HCT116 (cell line): Measurements from ENCODE around the gene LRRN3. TPM values are rescaled to one million over a fixed set of nuclear protein-coding genes. Genes with fewer than 3 reads are reported as not detected.

Experiments used
- ATAC-seq: fragments of 200-7000 bp; cut with Tn5 transposase; 2 replicates; pipeline ENCODE4 v1.9.1; 2020; ENCODE audit warnings: mild to moderate bottlenecking, moderate library complexity
- BruUV-seq: library from RNA; stranded (reverse); fragments of 400-500 nt; replicated peaks from 2 replicates; lab custom pipeline; 2021; lab: Mats Ljungman, UMichigan
- CTCF ChIA-PET: fragments of 300-600 bp; sonication (Branson Sonifier 250); formaldehyde crosslinking; loops from one replicate; lab custom pipeline; 2021; ENCODE audit warnings: antibody characterized with exemption; lab: Charles Lee
- POLR2A ChIA-PET: fragments of 300-600, 350-600 bp; sonication (Branson Sonifier 250); formaldehyde crosslinking; loops from one replicate; lab custom pipeline; 2021; ENCODE audit warnings: antibody characterized with exemption; lab: Charles Lee
- RAD21 ChIA-PET, 2 experiments: fragments of 300-600 bp; sonication (Branson Sonifier 250); formaldehyde crosslinking; loops; one replicate each; lab custom pipeline; 2023; ENCODE audit warnings: low total read pairs in 2 of 2; ENCODE audit not compliant: uncharacterized antibody in 2 of 2, unreplicated experiment in 2 of 2, low non-redundant PET in 1 of 2; lab: Charles Lee
- DNase-seq: peaks from one replicate; pipeline ENCODE4 v3.0.0-alpha.2; 2010; ENCODE audit warnings: low read depth, low spot score
- H2AFZ ChIP-seq: fragments of 200-600 bp; shearing (Covaris generic), sonication (generic); 2 replicates; pipeline ENCODE4 v1.6.1; 2017; ENCODE audit warnings: low read depth, mixed run types, mixed read lengths, antibody characterized with exemption, low read length; ENCODE audit not compliant: poor library complexity, severe bottlenecking
- H3K27ac ChIP-seq: 2 replicates; pipeline ENCODE4 v1.5.1; 2012; ENCODE audit warnings: low read depth, low read length
- H3K27me3 ChIP-seq: fragments of 200-600 bp; sonication (generic); 2 replicates; pipeline ENCODE4 v1.6.1; 2016; ENCODE audit warnings: mixed run types, low read length, mixed read lengths; ENCODE audit not compliant: insufficient read depth
- H3K36me3 ChIP-seq, 2 experiments: fragments of 200-500 bp in 1 of 2; fragments of 200-600 bp in 1 of 2; sonication (Bioruptor generic) in 1 of 2; sonication (generic) in 1 of 2; 2 replicates each; pipeline versions ENCODE4 v1.5.1 to v1.6.1; 2014 to 2016; ENCODE audit warnings: low read length in 2 of 2, inconsistent platforms in 1 of 2, mixed read lengths in 1 of 2, mixed run types in 1 of 2; ENCODE audit not compliant: insufficient read depth in 2 of 2, control insufficient read depth in 1 of 2
- H3K4me1 ChIP-seq, 2 experiments: fragments of 200-600 bp in 1 of 2; sonication (generic) in 1 of 2; 2 replicates each; pipeline versions ENCODE4 v1.5.1 to v1.6.1; 2012 to 2017; ENCODE audit warnings: low read length in 2 of 2, inconsistent platforms in 1 of 2, mild to moderate bottlenecking in 1 of 2, mixed read lengths in 1 of 2, mixed run types in 1 of 2, moderate library complexity in 1 of 2; ENCODE audit not compliant: insufficient read depth in 2 of 2, control insufficient read depth in 1 of 2
- H3K4me2 ChIP-seq: fragments of 200-600 bp; sonication (generic); 2 replicates; pipeline ENCODE4 v1.6.1; 2017; ENCODE audit warnings: mixed run types, low read length, mixed read lengths
- H3K4me3 ChIP-seq, 2 experiments: fragments of 200-600 bp in 1 of 2; sonication (generic) in 1 of 2; replicated peaks in 1 of 2; 2 replicates each; pipeline ENCODE4 v1.5.1; 2011 to 2016; ENCODE audit warnings: low read length in 2 of 2, control low read depth in 1 of 2, low read depth in 1 of 2, mild to moderate bottlenecking in 1 of 2, mixed read lengths in 1 of 2, mixed run types in 1 of 2
- H3K79me2 ChIP-seq: fragments of 200-600 bp; sonication (generic); 2 replicates; pipeline ENCODE4 v1.6.1; 2017; ENCODE audit warnings: mild to moderate bottlenecking, mixed run types, low read length, moderate library complexity, mixed read lengths; ENCODE audit not compliant: insufficient read depth
- H3K9ac ChIP-seq: fragments of 200-600 bp; sonication (generic); 2 replicates; pipeline ENCODE4 v1.6.1; 2016; ENCODE audit warnings: low read length, mixed read lengths
- H3K9me2 ChIP-seq: fragments of 200-600 bp; sonication (generic), shearing (Covaris generic); 2 replicates; pipeline ENCODE4 v1.6.1; 2017; ENCODE audit warnings: mixed run types, mild to moderate bottlenecking, moderate library complexity; ENCODE audit not compliant: insufficient read depth
- H3K9me3 ChIP-seq, 2 experiments: fragments of 200-500 bp in 1 of 2; fragments of 200-600 bp in 1 of 2; sonication (Bioruptor generic) in 1 of 2; sonication (generic) in 1 of 2; 2 replicates each; pipeline ENCODE4 v1.6.1; 2014 to 2017; ENCODE audit warnings: low read length in 2 of 2, mixed read lengths in 2 of 2, inconsistent platforms in 1 of 2, low read depth in 1 of 2, mild to moderate bottlenecking in 1 of 2, mixed run types in 1 of 2, moderate library complexity in 1 of 2; ENCODE audit not compliant: control insufficient read depth in 1 of 2, insufficient read depth in 1 of 2
- H4K20me1 ChIP-seq: fragments of 200-600 bp; sonication (generic), shearing (Covaris generic); 2 replicates; pipeline ENCODE4 v1.6.1; 2017; ENCODE audit warnings: mixed run types, mild to moderate bottlenecking, moderate library complexity; ENCODE audit not compliant: insufficient read depth
- CBX3 ChIP-seq: IDR thresholded peaks from 2 replicates; pipeline ENCODE4 v1.6.1; 2012; ENCODE audit warnings: low read depth
- CEBPB ChIP-seq: IDR thresholded peaks from 2 replicates; pipeline ENCODE4 v1.6.1; 2012; ENCODE audit warnings: low read depth
- EGR1 ChIP-seq: IDR thresholded peaks from 2 replicates; pipeline ENCODE4 v1.6.1; 2012; ENCODE audit warnings: low read depth
- ELF1 ChIP-seq: IDR thresholded peaks from 2 replicates; pipeline ENCODE4 v1.6.1; 2012; ENCODE audit warnings: low read depth, borderline replicate concordance
- EZH2 ChIP-seq: fragments of 200-600 bp; sonication (generic); IDR thresholded peaks from 2 replicates; pipeline ENCODE4 v1.6.1; 2017; ENCODE audit warnings: antibody characterized with exemption, mixed run types
- EZH2phosphoT487 ChIP-seq: fragments of 200-600 bp; IDR thresholded peaks from 2 replicates; pipeline ENCODE4 v1.6.1; 2018; ENCODE audit warnings: antibody characterized with exemption, borderline replicate concordance
- FOSL1 ChIP-seq: IDR thresholded peaks from 2 replicates; pipeline ENCODE4 v1.6.1; 2012; ENCODE audit warnings: low read depth
- JUND ChIP-seq: IDR thresholded peaks from 2 replicates; pipeline ENCODE4 v1.6.1; 2012
- POLR2A ChIP-seq: IDR thresholded peaks from 2 replicates; pipeline ENCODE4 v1.7.0; 2011; ENCODE audit warnings: borderline replicate concordance; ENCODE audit not compliant: insufficient read depth, insufficient read length; ENCODE audit errors: extremely low read depth
- POLR2AphosphoS5 ChIP-seq: IDR thresholded peaks from 2 replicates; pipeline ENCODE4 v1.6.1; 2011; ENCODE audit warnings: mild to moderate bottlenecking, low read depth, low read length, moderate library complexity
- SIN3A ChIP-seq: IDR thresholded peaks from 2 replicates; pipeline ENCODE4 v1.6.1; 2012; ENCODE audit warnings: low read depth
- TCF7L2 ChIP-seq: IDR thresholded peaks from 2 replicates; pipeline ENCODE4 v1.7.0; 2011; ENCODE audit warnings: borderline replicate concordance, inconsistent platforms; ENCODE audit not compliant: insufficient read depth, insufficient read length; ENCODE audit errors: extremely low read depth
- ZFX ChIP-seq: fragments of 450-650 bp; IDR thresholded peaks from 2 replicates; pipeline ENCODE4 v1.6.1; 2017
- ZNF274 ChIP-seq: fragments of 200-500 bp; sonication (Bioruptor generic); IDR thresholded peaks from 2 replicates; pipeline ENCODE4 v1.6.1; 2014; ENCODE audit warnings: mild to moderate bottlenecking, low read depth, low read length, inconsistent platforms
- intact Hi-C: fragments of 100-400 bp; cut with micrococcal nuclease; formaldehyde crosslinking; loops from 2 replicates; pipeline ENCODE4 v1.10.0; 2022
- total RNA-seq: library from RNA; stranded (reverse); gene quantifications from one replicate; pipeline ENCODE4 v1.2.1, GENCODE V29; 2021; ENCODE audit not compliant: unreplicated experiment
- TF ChIP-seq, protein P1 (sequence below), 3 experiments: fragments of 200-600 bp in 1 of 3; sonication (generic) in 1 of 3; IDR thresholded peaks in 2 of 3; conservative IDR thresholded peaks in 1 of 3; 2 replicates each; pipeline ENCODE4 v1.5.1; 2012 to 2017; ENCODE audit warnings: low read depth in 2 of 3, low read length in 2 of 3, antibody characterized with exemption in 1 of 3, borderline replicate concordance in 1 of 3, control low read depth in 1 of 3, mild to moderate bottlenecking in 1 of 3, mixed read lengths in 1 of 3, mixed run types in 1 of 3, moderate library complexity in 1 of 3; ENCODE audit not compliant: insufficient read depth in 1 of 3
- TF ChIP-seq, protein P2 (sequence below): IDR thresholded peaks from 2 replicates; pipeline ENCODE4 v1.6.1; 2011; ENCODE audit warnings: mild to moderate bottlenecking, low read length, moderate library complexity; ENCODE audit not compliant: insufficient replicate concordance; ENCODE audit errors: extremely low read depth
- TF ChIP-seq, protein P3 (sequence below): IDR thresholded peaks from 2 replicates; pipeline ENCODE4 v1.6.1; 2012

LRRN3 gene
- total RNA-seq, 1 experiment from 2014 or later, result 0.07 TPM

DNA sequence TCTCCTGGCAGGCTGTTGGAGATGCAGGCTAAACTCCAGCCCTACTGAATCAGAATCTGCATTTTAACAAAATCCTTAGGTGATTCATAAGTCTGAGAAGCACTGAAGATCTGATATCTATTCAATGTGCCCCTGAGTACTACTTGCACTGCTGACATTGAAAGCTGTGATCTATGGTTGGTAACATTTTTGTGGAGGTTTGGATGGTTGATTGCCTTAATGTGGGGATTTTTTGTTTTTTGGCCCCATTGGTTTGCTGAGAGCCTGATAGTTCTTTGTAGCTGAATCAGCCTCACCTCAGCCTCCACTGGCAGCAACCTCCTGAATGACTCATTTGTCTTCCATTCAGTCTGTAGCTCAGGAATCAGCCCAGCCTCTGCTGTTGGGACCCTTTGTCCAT lies 14.7 kb upstream of the LRRN3 start:
- ATAC-seq (no peak; the same call in 1 of the 2 replicates), DNase-seq (peak; percentile 10)
- H3K36me3 ChIP-seq, result no peaks in the 10 kb centered on the region
- no peaks in the 10 kb centered on the region for H3K9me2 ChIP-seq
- H3K4me3 ChIP-seq, result no peak overlapping the region
- no peak overlapping the region for H2AFZ ChIP-seq
- peaks cover 0 to 13% of the 10 kb centered on the region in 2 experiments; a peak in 2 of 4 replicates for H3K4me1 ChIP-seq
- intact Hi-C loops, result no loop called here
- BruUV-seq, result no TSS peak
- no peak overlapping the region for H3K9ac ChIP-seq
- no peak overlapping the region for H3K4me2 ChIP-seq
- ChIA-PET POLR2A (no interaction called here), CTCF (no interaction called here), RAD21 (no interaction called here)
- no peaks in the 10 kb centered on the region for H3K79me2 ChIP-seq
- H3K9me3 ChIP-seq, result no peaks in the 10 kb centered on the region
- H3K27ac ChIP-seq, result no peak overlapping the region
- no peaks in the 10 kb centered on the region for H3K27me3 ChIP-seq
- TF ChIP-seq JUND (0 out of 2 replicates have a peak, but pooled peaks have one; percentile 16), TCF7L2 (no peak)
- H4K20me1 ChIP-seq, result no peaks in the 10 kb centered on the region

DNA sequence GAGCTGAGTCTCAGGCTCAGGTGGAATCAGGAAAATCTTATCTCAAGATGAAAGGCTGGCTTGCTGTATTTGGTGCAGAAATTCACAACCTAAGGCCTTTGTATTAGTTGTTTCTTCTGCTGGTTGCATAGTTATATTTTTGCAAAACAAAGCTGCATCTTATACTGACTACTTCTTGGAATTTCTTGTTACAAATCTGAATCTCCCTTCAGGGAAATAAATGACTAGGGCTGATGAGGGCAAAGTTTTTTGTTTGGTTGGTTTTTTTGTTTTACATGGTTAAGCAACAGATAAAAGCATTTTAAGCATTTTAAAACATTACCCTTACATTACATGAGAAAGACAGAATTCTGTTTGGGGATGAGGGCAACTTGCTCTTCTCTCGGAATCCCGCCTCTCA lies 13.9 kb upstream of the LRRN3 start:
- Histone ChIP-seq H2AFZ (no peak overlapping the region), H3K9ac (no peak overlapping the region), H3K4me1 (peaks cover 0 to 13% of the 10 kb centered on the region in 2 experiments; a peak in 2 of 4 replicates), H3K4me2 (no peak overlapping the region), H3K4me3 (no peak overlapping the region), H3K27ac (no peak overlapping the region), H3K9me3 (no peaks in the 10 kb centered on the region), H3K9me2 (no peaks in the 10 kb centered on the region), H3K36me3 (no peaks in the 10 kb centered on the region), H3K79me2 (no peaks in the 10 kb centered on the region), H3K27me3 (no peaks in the 10 kb centered on the region), H4K20me1 (no peaks in the 10 kb centered on the region)
- CTCF ChIA-PET, result no interaction called here
- RAD21 ChIA-PET, result no interaction called here
- ATAC-seq (no peak), DNase-seq (no peak)
- no TSS peak for BruUV-seq
- intact Hi-C loops, result no loop called here
- POLR2A ChIA-PET, result no interaction called here
- TF ChIP-seq, protein P1, sequence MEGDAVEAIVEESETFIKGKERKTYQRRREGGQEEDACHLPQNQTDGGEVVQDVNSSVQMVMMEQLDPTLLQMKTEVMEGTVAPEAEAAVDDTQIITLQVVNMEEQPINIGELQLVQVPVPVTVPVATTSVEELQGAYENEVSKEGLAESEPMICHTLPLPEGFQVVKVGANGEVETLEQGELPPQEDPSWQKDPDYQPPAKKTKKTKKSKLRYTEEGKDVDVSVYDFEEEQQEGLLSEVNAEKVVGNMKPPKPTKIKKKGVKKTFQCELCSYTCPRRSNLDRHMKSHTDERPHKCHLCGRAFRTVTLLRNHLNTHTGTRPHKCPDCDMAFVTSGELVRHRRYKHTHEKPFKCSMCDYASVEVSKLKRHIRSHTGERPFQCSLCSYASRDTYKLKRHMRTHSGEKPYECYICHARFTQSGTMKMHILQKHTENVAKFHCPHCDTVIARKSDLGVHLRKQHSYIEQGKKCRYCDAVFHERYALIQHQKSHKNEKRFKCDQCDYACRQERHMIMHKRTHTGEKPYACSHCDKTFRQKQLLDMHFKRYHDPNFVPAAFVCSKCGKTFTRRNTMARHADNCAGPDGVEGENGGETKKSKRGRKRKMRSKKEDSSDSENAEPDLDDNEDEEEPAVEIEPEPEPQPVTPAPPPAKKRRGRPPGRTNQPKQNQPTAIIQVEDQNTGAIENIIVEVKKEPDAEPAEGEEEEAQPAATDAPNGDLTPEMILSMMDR (IDR thresholded peaks at IDR 0.05 in 2 of 3, conservative IDR thresholded peaks at IDR 0.05 in 1 of 3; ENCODE audit: borderline replicate concordance in 1 of 3, insufficient read depth in 1 of 3, low read depth in 2 of 3, low read length in 2 of 3), result no peak
- TF ChIP-seq SIN3A (no peak), ELF1 (no peak), ZFX (no peak), CEBPB (no peak), FOSL1 (no peak), JUND (no peak), POLR2AphosphoS5 (no peak), EGR1 (no peak), CBX3 (no peak), EZH2 (no peak), ZNF274 (no peak), POLR2A (no peak), EZH2phosphoT487 (no peak)
- TF ChIP-seq, protein P2, sequence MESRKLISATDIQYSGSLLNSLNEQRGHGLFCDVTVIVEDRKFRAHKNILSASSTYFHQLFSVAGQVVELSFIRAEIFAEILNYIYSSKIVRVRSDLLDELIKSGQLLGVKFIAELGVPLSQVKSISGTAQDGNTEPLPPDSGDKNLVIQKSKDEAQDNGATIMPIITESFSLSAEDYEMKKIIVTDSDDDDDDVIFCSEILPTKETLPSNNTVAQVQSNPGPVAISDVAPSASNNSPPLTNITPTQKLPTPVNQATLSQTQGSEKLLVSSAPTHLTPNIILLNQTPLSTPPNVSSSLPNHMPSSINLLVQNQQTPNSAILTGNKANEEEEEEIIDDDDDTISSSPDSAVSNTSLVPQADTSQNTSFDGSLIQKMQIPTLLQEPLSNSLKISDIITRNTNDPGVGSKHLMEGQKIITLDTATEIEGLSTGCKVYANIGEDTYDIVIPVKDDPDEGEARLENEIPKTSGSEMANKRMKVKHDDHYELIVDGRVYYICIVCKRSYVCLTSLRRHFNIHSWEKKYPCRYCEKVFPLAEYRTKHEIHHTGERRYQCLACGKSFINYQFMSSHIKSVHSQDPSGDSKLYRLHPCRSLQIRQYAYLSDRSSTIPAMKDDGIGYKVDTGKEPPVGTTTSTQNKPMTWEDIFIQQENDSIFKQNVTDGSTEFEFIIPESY, result no peak
- TF ChIP-seq, protein P3, sequence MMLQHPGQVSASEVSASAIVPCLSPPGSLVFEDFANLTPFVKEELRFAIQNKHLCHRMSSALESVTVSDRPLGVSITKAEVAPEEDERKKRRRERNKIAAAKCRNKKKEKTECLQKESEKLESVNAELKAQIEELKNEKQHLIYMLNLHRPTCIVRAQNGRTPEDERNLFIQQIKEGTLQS, result no peak
